CD4-positive, alpha-beta T cell treated with Interleukin-2 at 100 ng/mL for 4 hours (primary cell): Measurements from ENCODE around the gene OAF.
"Not testable (repeated sequence)": the region's sequence is repeated elsewhere in the genome, so short reads cannot be mapped to it uniquely, and the experiment has no call there.

Experiments used
- DNase-seq: peaks from one replicate; pipeline ENCODE4 v3.0.0-alpha.2; 2020; ENCODE audit warnings: low spot score

OAF gene

GRCh38 chr11:120244476-120245365, 33.9 kb downstream of the OAF start:
- no peak for DNase-seq

GRCh38 chr11:120245434-120245833, 34.6 kb downstream of the OAF start:
- DNase-seq: no peak

GRCh38 chr11:120248551-120249278, 37.9 kb downstream of the OAF start:
- DNase-seq: peak; percentile 10

- DNase-seq: no peak
These were observed 38.7 kb downstream of the OAF start for GRCh38 chr11:120249279-120250262.

- DNase-seq: not testable (repeated sequence)
These were observed 42.5 kb downstream of the OAF start for GRCh38 chr11:120253377-120253776.

GRCh38 chr11:120254788-120255518, 44.1 kb downstream of the OAF start:
- no peak for DNase-seq

GRCh38 chr11:120255519-120255866, 44.7 kb downstream of the OAF start:
- DNase-seq: no peak

- no peak for DNase-seq
These were observed 45.3 kb downstream of the OAF start for GRCh38 chr11:120256178-120256577.

- DNase-seq: no peak
These were observed 45.9 kb downstream of the OAF start for GRCh38 chr11:120256779-120257178.

- no peak for DNase-seq
These were observed 46.5 kb downstream of the OAF start for GRCh38 chr11:120257346-120257745.

- DNase-seq: no peak
These were observed 47.8 kb downstream of the OAF start for GRCh38 chr11:120258661-120259060.

- no peak for DNase-seq
These were observed 48.4 kb downstream of the OAF start for GRCh38 chr11:120259241-120259640.

- no peak for DNase-seq
These were observed 49.2 kb downstream of the OAF start for GRCh38 chr11:120259988-120260565.

GRCh38 chr11:120260616-120261015, 49.8 kb downstream of the OAF start:
- DNase-seq: no peak

- no peak for DNase-seq
These were observed 50.5 kb downstream of the OAF start for GRCh38 chr11:120261321-120261720.

GRCh38 chr11:120261931-120262330, 51.1 kb downstream of the OAF start:
- no peak for DNase-seq

GRCh38 chr11:120267319-120267718, 56.5 kb downstream of the OAF start:
- DNase-seq: no peak

- no peak for DNase-seq
These were observed 57.9 kb downstream of the OAF start for GRCh38 chr11:120268686-120269085.

- no peak for DNase-seq
These were observed 59.6 kb downstream of the OAF start for GRCh38 chr11:120270386-120270785.

GRCh38 chr11:120271672-120272071, 60.8 kb downstream of the OAF start:
- DNase-seq: no peak

- no peak for DNase-seq
These were observed 61.5 kb downstream of the OAF start for GRCh38 chr11:120272303-120272702.
